OCI-LY3 (cell line): ENCODE measurements around the gene SLMAP.
A peak's percentile ranks its signal among the peaks of the same experiment; 100 is the strongest.

Experiments
- H2AFZ ChIP-seq: fragments of 200-600, 300-600 bp; shearing (Covaris generic); 2 replicates; pipeline ENCODE4 v1.6.0; 2014; ENCODE audit warnings: antibody characterized with exemption, low read depth, low read length
- H3K27ac ChIP-seq: fragments of 200-600, 300-600 bp; sonication (generic); 2 replicates; pipeline ENCODE4 v1.5.1; 2014; ENCODE audit warnings: mild to moderate bottlenecking, low read length, moderate library complexity, mixed read lengths
- H3K27me3 ChIP-seq: fragments of 200-600, 300-600 bp; sonication (generic); 2 replicates; pipeline ENCODE4 v1.6.1; 2014; ENCODE audit warnings: low read depth, low read length, mixed read lengths
- H3K36me3 ChIP-seq: fragments of 200-600, 300-600 bp; sonication (generic); replicated peaks from 2 replicates; pipeline ENCODE3; 2014; ENCODE audit warnings: low read depth, low read length, mixed read lengths
- H3K4me1 ChIP-seq: fragments of 300-600, 200-600 bp; sonication (generic); 2 replicates; pipeline ENCODE4 v1.6.1; 2014; ENCODE audit warnings: low read length, mixed read lengths
- H3K4me2 ChIP-seq: fragments of 200-600, 300-600 bp; sonication (generic); 2 replicates; pipeline ENCODE4 v1.6.1; 2014; ENCODE audit warnings: low read length, mixed read lengths
- H3K4me3 ChIP-seq: fragments of 300-600, 200-600 bp; sonication (generic); 2 replicates; pipeline ENCODE4 v1.5.1; 2014; ENCODE audit warnings: antibody characterized with exemption, mild to moderate bottlenecking, low read length, moderate library complexity
- H3K79me2 ChIP-seq: fragments of 300-600, 200-600 bp; shearing (Covaris generic); 2 replicates; pipeline ENCODE4 v1.6.1; 2014; ENCODE audit warnings: mild to moderate bottlenecking, low read length, mixed read lengths
- H3K9ac ChIP-seq: fragments of 300-600, 200-600 bp; shearing (Covaris generic); 2 replicates; pipeline ENCODE4 v1.6.0; 2014; ENCODE audit warnings: mild to moderate bottlenecking, low read length, moderate library complexity
- H3K9me3 ChIP-seq: fragments of 200-600, 300-600 bp; shearing (Covaris generic); 2 replicates; pipeline ENCODE4 v1.6.1; 2014; ENCODE audit warnings: low read length, mixed read lengths; ENCODE audit not compliant: insufficient read depth
- H4K20me1 ChIP-seq: fragments of 200-600, 300-600 bp; sonication (generic); 2 replicates; pipeline ENCODE4 v1.6.1; 2016; ENCODE audit warnings: low read length, mixed read lengths; ENCODE audit not compliant: insufficient read depth
- CTCF ChIP-seq: fragments of 200-600, 300-600 bp; sonication (generic); IDR thresholded peaks from 2 replicates; pipeline ENCODE4 v1.5.1; 2014; ENCODE audit warnings: antibody characterized with exemption, low read length, low read depth
- EZH2phosphoT487 ChIP-seq: fragments of 200-600 bp; shearing (Covaris generic); IDR thresholded peaks from 2 replicates; pipeline ENCODE4 v1.6.1; 2018; ENCODE audit warnings: antibody characterized with exemption, mixed run types, low read depth

Gene SLMAP

GRCh38 chr3:57709559-57709958 lies 46.5 kb upstream of the SLMAP start:
- Histone ChIP-seq H3K27me3 (no peaks in the 10 kb centered on the region; the same call in 1 of the 2 replicates), H4K20me1 (no peaks in the 10 kb centered on the region), H3K4me1 (no peaks in the 10 kb centered on the region), H2AFZ (0 out of 2 replicates have a peak overlapping the region, but pooled peaks have one; percentile 32), H3K4me3 (no peak overlapping the region), H3K27ac (no peak overlapping the region), H3K9me3 (no peaks in the 10 kb centered on the region), H3K4me2 (no peak overlapping the region), H3K9ac (no peak overlapping the region), H3K79me2 (no peaks in the 10 kb centered on the region), H3K36me3 (no peaks in the 10 kb centered on the region)
- TF ChIP-seq CTCF (no peak), EZH2phosphoT487 (no peak)

- H2AFZ ChIP-seq = no peak overlapping the region
- H3K4me1 ChIP-seq = peaks cover 7% of the 10 kb centered on the region
- H3K9me3 ChIP-seq = no peaks in the 10 kb centered on the region
- H3K36me3 ChIP-seq = no peaks in the 10 kb centered on the region
- no peak overlapping the region for H3K4me2 ChIP-seq
- H3K27me3 ChIP-seq = no peaks in the 10 kb centered on the region
- H3K79me2 ChIP-seq = no peaks in the 10 kb centered on the region
- H3K4me3 ChIP-seq = no peak overlapping the region
- H3K27ac ChIP-seq = no peak overlapping the region
- no peak overlapping the region for H3K9ac ChIP-seq
- H4K20me1 ChIP-seq = no peaks in the 10 kb centered on the region
- TF ChIP-seq EZH2phosphoT487 (no peak), CTCF (no peak)
Measured at GRCh38 chr3:57715686-57716085, 40.4 kb upstream of the SLMAP start.

- H3K9me3 ChIP-seq = no peaks in the 10 kb centered on the region
- no peak overlapping the region for H3K4me2 ChIP-seq
- TF ChIP-seq EZH2phosphoT487 (no peak), CTCF (no peak)
- no peak overlapping the region for H3K4me3 ChIP-seq
- no peak overlapping the region for H3K27ac ChIP-seq
- no peaks in the 10 kb centered on the region for H3K36me3 ChIP-seq
- H4K20me1 ChIP-seq = no peaks in the 10 kb centered on the region
- no peaks in the 10 kb centered on the region for H3K79me2 ChIP-seq
- peaks cover 9% of the 10 kb centered on the region for H3K4me1 ChIP-seq
- peaks cover 7% of the 10 kb centered on the region; the same call in 1 of the 2 replicates for H3K27me3 ChIP-seq
- no peak overlapping the region for H2AFZ ChIP-seq
- H3K9ac ChIP-seq = no peak overlapping the region
Measured at GRCh38 chr3:57717205-57717868, 38.8 kb upstream of the SLMAP start.

GRCh38 chr3:57718118-57718517 lies 38.0 kb upstream of the SLMAP start:
- Histone ChIP-seq H3K4me3 (no peak overlapping the region), H2AFZ (no peak overlapping the region), H3K36me3 (no peaks in the 10 kb centered on the region), H3K27me3 (peaks cover 7% of the 10 kb centered on the region; the same call in 1 of the 2 replicates), H3K79me2 (no peaks in the 10 kb centered on the region), H4K20me1 (no peaks in the 10 kb centered on the region), H3K9me3 (no peaks in the 10 kb centered on the region), H3K9ac (no peak overlapping the region), H3K4me1 (peaks cover 9% of the 10 kb centered on the region), H3K4me2 (no peak overlapping the region), H3K27ac (no peak overlapping the region)
- no peak for TF ChIP-seq CTCF
- no peak for TF ChIP-seq EZH2phosphoT487
